ENCODE data around the gene TEC.

- no peak for TF ChIP-seq EZH2 (IDR thresholded peaks at IDR 0.05)
- TF ChIP-seq, protein P1, sequence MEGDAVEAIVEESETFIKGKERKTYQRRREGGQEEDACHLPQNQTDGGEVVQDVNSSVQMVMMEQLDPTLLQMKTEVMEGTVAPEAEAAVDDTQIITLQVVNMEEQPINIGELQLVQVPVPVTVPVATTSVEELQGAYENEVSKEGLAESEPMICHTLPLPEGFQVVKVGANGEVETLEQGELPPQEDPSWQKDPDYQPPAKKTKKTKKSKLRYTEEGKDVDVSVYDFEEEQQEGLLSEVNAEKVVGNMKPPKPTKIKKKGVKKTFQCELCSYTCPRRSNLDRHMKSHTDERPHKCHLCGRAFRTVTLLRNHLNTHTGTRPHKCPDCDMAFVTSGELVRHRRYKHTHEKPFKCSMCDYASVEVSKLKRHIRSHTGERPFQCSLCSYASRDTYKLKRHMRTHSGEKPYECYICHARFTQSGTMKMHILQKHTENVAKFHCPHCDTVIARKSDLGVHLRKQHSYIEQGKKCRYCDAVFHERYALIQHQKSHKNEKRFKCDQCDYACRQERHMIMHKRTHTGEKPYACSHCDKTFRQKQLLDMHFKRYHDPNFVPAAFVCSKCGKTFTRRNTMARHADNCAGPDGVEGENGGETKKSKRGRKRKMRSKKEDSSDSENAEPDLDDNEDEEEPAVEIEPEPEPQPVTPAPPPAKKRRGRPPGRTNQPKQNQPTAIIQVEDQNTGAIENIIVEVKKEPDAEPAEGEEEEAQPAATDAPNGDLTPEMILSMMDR (IDR thresholded peaks at IDR 0.05): peak; percentile 80
Measured at GRCh38 chr4:48127682-48128404, 141.8 kb downstream of the TEC start.

All from neural progenitor cell (in vitro differentiated cells).